Measurements from ENCODE around the gene SOX5. TPM values are rescaled to one million over a fixed set of nuclear protein-coding genes. Genes with fewer than 3 reads are reported as not detected.
"Not testable (repeated sequence)": the region's sequence is repeated elsewhere in the genome, so short reads cannot be mapped to it uniquely, and the experiment has no call there.

SOX5 gene
- total RNA-seq, 1 experiment from 2014 or later: 1.3 TPM

DNA sequence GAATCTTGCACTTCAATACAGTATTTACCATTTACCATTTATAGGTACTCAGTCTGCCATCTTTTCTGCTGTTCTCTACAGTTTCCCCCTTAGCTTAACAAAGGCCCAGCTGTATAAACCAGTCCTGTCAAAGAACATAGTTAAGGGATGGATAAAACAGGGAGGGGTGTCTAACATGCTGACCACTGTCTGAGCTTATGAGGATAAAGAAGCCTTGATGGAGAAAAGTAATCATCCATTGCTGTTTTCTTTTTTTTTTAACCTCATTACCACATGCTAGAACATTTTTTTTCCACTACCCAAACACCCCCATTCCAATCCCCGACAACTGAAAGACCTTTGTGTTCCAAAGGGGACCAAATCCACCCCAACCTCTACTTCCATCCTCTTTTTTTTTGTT is 39.9 kb downstream of the SOX5 start:
- DNase-seq (ENCODE audit: low read depth): peak; percentile 46

GRCh38 chr12:23906329-23906728 is 43.1 kb downstream of the SOX5 start:
- DNase-seq (ENCODE audit: low read depth): peak; percentile 47

- no peak for DNase-seq (ENCODE audit: low read depth)
Measured at GRCh38 chr12:23899434-23899833, 50.0 kb downstream of the SOX5 start.

GRCh38 chr12:23898121-23898520 is 51.3 kb downstream of the SOX5 start:
- no peak for DNase-seq (ENCODE audit: low read depth)

GRCh38 chr12:23895792-23896218 is 53.7 kb downstream of the SOX5 start:
- DNase-seq (ENCODE audit: low read depth): no peak

GRCh38 chr12:23893611-23894010 is 55.9 kb downstream of the SOX5 start:
- no peak for DNase-seq (ENCODE audit: low read depth)

DNA sequence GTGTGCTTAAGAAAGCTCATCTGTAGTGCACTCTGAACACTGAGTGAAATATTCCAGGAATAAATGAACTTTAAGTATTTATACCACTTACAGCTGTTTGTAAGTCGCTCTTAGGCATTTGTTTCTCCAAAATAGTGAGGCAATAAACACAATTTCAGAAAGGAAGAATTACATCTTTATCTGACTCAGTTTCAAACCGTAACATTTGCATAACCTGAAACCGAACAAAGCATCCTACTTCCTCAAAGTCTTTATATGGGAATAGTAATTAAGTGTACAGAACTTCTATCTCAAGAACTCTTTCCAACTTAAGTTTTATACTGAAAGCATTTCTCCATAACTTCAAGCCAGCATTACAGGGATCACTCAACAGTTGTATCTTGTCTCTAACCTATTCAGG is 58.4 kb downstream of the SOX5 start:
- DNase-seq (ENCODE audit: low read depth): no peak

DNA sequence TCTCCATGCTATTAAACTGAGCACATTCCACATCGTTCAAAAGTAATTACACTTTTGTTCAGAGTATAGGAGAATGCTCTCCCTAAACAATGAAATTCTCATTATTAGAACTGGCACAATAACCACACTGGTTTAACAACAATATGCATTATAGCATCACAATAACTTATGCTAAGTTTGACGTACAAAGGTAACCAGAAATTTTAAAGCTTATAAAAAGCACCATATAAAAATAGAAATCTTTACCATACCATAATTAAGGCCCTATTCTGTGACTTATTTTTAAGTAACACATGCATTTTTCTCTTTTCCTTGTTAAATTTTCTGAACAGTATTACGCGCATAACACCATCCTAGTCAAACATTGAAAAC is 60.4 kb downstream of the SOX5 start:
- DNase-seq (ENCODE audit: low read depth): no peak

DNA sequence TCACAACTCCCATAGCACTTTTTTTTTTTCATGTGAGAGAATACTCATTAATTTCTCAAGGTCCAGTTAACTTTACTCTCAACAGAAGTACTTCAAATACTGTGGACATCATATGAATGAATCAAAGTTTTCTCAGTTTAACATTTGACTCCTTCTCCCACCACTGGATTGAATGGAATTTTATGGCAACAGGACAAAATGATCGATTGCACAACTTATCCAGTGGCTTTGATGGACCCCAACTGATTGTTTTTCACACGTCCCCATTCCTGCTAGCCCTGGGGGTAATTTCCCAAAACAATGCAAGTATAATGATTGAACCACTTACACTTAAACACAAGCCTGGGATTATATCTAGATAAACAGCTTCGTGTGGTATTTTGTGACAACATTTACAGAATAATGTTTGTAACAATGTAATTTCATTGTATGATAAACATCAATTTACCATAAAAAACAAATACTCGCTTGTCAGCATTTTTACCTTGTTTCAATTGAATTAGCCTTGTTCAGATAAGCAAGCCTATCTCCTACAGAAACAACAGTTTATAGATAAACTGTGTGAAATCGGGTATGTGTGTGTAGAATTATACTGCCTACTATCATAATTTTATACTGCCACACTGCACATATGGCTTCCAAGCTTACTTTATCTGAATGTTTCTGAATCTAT is 60.9 kb downstream of the SOX5 start:
- DNase-seq (ENCODE audit: low read depth): no peak

GRCh38 chr12:23887055-23887835 is 62.2 kb downstream of the SOX5 start:
- DNase-seq (ENCODE audit: low read depth): peak; percentile 16

DNA sequence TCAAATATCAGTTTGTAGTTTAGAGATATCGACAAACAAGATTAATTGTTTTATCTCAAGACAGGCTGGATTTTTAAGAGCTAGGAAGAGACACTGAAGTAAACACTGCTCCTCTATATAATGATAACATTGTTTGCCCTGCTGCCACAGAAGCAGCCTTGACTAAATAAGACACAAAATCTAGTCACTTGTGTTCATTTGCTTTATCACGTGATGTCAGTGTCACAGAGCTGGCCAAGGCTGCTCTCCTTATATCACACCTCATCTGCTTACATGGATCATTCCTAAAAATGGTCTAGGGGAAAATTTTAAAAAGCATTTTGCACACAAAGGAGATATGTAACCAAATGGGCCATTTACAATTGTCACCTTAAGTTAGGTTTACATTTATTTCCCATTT is 64.1 kb downstream of the SOX5 start:
- DNase-seq (ENCODE audit: low read depth): no peak

DNA sequence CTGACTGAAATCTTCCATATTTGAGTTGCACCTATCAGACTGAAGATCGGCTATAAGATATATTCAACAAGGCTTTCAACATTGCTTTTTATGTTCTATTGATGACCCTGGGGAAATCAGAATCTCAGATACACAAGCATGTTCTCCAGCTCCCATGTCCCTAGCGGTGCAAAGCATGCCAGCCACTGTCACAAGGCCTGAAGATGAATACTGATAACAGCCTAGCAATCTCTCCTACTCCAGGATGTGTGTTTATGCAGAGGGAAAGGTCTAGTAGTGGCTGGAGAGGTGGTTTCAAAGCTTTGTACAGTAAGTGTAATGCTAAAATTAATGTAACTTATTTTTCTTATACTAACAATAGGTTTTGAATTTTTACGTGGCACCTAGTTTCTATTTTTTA is 64.6 kb downstream of the SOX5 start:
- no peak for DNase-seq (ENCODE audit: low read depth)

DNA sequence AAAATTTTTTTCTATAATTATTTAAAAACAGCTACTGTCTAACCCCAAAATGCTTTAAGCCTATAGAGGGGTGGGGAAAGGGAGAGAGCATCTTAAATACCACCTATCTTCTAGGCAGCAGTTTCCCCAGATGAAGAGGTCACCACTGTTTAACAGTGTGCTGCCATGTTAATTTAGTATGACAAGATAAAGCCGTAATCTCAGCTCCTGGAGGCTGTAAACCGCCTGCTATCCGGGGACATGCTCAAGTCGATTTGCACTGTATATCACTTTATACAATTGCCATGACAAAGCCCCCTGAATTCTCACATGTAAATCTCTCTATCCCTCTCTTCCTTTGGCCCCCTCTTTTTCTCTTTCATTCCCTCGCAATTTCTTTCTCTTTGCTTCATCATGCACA is 68.5 kb downstream of the SOX5 start:
- no peak for DNase-seq (ENCODE audit: low read depth)

GRCh38 chr12:23876618-23877017 is 72.9 kb downstream of the SOX5 start:
- DNase-seq (ENCODE audit: low read depth): not testable (repeated sequence)

- DNase-seq (ENCODE audit: low read depth): no peak
Measured at GRCh38 chr12:23867794-23868193, 81.7 kb downstream of the SOX5 start.

- peak; percentile 28 for DNase-seq (ENCODE audit: low read depth)
Measured at GRCh38 chr12:23862701-23863100, 86.8 kb downstream of the SOX5 start.

DNA sequence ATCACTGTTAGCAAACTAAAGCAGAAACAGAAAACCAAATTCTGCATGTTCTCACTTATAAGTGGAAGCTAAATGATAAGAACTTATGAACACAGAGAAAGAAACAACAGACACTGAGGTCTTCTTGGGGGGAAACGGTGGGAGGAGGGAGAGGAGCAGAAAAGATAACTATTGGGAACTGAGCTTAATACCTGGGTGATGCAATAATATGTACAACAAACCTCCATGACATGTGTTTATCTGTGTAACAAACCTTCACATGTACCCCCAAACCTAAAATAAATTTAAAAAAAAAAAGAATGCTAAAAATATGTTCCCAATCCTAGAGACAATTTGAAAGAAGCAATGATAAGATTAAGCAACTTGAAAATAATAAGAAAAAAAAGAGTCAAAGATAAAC is 89.5 kb downstream of the SOX5 start:
- no peak for DNase-seq (ENCODE audit: low read depth)

DNA sequence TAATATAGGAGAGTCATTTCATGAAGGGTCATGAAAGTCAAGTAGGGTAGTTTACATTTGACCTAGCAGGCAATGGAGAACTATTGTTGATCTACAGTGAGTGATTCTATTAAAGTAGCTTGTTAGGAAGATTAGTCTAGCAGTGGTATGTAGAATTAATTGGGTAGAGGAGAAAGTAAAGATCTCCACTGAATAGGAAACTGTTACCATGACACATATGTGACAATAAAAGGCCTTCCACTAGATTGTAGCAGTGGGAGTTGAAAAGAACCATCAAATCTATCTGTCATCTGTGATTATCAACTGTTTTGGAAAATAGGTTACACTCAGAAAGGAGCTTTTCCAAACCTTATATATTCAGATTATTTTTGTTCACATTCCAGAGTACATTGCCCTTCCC is 92.3 kb downstream of the SOX5 start:
- DNase-seq (ENCODE audit: low read depth): no peak

DNA sequence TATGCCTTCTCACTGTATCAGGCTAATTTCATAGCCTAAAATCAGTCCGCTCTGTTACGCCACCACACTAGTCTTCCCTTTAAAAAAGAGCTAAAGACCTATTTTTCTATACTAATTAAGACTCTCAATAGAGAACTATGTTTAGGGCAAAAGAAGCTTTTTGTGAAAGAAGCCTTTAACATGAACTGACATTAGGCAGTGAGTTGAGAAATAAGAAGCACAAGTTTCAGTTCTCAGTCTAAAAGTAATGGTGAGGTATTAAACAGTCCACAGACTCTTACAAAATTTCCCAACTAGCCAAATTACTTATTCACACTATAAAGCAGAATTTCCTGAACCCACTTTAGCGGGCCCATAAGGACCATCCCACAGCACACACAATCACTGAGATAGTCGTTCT is 93.7 kb downstream of the SOX5 start:
- DNase-seq (ENCODE audit: low read depth): no peak

DNA sequence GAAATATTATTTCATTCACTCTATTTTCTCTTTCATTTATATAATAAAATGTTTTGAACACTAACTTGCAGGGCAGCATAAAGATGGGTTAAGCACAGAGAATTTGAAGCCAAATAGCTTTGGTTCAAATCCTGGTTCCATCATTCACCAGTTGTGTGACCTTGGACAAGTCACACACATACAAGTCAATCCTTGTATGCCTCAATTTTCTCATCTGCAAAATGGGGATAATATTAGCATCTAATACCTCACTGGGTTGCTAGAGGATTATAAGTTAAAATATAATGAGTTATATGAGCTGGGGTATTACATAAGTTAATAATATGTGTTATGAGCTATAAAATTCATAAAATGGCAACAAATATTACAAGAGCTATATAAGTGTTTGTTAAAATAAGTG is 94.9 kb downstream of the SOX5 start:
- no peak for DNase-seq (ENCODE audit: low read depth)

GRCh38 chr12:23853640-23854039 is 95.8 kb downstream of the SOX5 start:
- no peak for DNase-seq (ENCODE audit: low read depth)

DNA sequence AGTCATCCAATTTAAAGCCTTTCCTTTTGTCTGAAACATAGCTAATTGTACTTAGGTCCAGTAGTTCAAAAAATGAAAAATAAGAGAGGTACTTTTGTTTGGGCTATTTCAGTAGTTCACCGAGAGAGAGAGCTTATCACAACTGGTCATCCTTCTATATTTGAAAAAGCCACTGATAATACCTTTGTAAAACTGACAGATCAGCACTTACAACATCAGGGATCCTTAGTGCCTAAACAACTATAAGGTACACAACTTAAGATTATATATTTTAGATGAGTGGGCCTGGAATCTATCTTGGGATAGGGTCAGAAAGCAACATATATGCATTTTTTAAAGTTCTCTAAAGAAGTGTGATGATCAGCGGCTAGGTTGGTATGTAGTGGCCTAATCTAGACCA is 97.9 kb downstream of the SOX5 start:
- DNase-seq (ENCODE audit: low read depth): no peak

GRCh38 chr12:23847857-23848256 is 101.6 kb downstream of the SOX5 start:
- no peak for DNase-seq (ENCODE audit: low read depth)

DNA sequence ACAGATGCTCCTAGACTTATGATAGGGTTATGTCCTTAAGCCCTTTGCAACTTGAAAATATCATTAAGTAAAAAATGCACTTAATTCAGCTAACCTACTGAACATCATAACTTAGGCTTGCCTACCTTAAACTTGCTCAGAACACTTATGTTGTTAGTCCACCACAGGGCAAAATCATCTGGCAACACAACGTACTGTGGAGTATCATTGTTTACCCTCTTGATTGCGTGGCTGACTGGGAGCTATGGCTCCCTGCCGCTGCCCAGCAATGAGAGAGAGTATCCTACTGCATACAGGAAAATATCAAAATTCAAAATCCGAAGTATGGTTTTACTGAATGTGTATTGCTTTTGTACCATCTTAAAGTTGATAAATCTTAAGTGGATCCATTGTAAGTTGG is 105.5 kb downstream of the SOX5 start:
- DNase-seq (ENCODE audit: low read depth): no peak
